ENCODE data around the gene LCP1. TPM values are rescaled to one million over a fixed set of nuclear protein-coding genes. Genes with fewer than 3 reads are reported as not detected.
"Not testable (repeated sequence)": the region's sequence is repeated elsewhere in the genome, so short reads cannot be mapped to it uniquely, and the experiment has no call there.

The LCP1 gene
- total and polyA plus RNA-seq, 2 donors, result 181 to 596 TPM

DNA sequence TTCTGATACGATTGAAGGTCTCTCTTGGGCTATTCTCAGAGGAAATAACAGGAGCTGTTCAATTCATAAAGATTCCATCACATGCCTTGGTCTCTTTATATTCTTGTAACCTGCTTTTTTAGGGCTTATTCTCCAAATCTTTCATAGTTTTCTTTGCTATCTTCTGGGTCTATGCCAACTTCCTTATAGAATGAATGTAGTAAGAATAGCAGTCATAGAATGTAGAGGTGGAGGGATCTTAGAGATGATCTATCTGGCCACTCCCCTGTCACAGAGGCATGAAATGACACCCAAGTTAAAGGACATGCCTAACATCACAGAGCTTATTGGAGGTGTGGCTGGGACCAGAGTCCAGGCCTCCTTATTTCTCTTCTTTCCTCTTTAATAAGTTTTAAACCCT lies 13.2 kb downstream of the LCP1 start:
- peak overlapping the region in 1 of 2 donors; percentile 73 for H3K27ac ChIP-seq (ENCODE audit: low read depth in 1 of 2, low read length in 1 of 2)
- H3K27me3 ChIP-seq (ENCODE audit: control insufficient read depth in 2 of 2, insufficient read depth in 1 of 2, low read length in 1 of 2), result no peaks in the 10 kb centered on the region
- H3K4me3 ChIP-seq (ENCODE audit: low read length in 2 of 2), result no peak overlapping the region
- H3K4me1 ChIP-seq (ENCODE audit: control insufficient read depth in 2 of 2, insufficient read depth in 2 of 2, low read length in 2 of 2), result peaks cover 61 to 73% of the 10 kb centered on the region in 2 donors
- no peaks in the 10 kb centered on the region for H3K9me3 ChIP-seq (ENCODE audit: control insufficient read depth in 2 of 2, insufficient read depth in 1 of 2, low read length in 1 of 2)
- peaks cover 11 to 58% of the 10 kb centered on the region in 2 donors for H3K36me3 ChIP-seq (ENCODE audit: control insufficient read depth in 2 of 2, insufficient read depth in 2 of 2, low read length in 1 of 2)
- 55% methylated on average over 1 of the region's 1 CpG for WGBS
- DNase-seq (ENCODE audit: low read depth in 6 of 9, low spot score in 9 of 9), result no peak

DNA sequence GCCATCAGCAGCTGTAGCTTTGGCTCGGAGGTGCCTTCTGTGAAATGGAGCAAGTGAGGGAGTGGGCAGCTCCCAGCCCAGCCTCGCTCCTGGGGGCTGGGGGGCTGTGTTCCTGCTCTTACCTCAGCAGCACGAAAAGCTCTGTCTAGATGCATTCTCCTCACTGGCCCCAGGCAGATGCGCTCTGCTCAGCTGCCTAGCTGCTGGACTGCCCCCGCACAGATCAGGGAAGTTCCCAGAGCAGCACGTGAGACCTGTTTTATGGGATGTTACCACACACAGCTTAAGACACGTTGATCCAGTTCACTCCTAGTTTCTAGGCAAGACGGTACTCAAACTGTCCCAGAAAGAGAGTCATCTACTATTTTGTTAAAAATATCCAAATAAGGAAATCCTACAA lies 13.6 kb downstream of the LCP1 start:
- H3K4me3 ChIP-seq (ENCODE audit: low read length in 2 of 2), result no peak overlapping the region
- peaks cover 59 to 70% of the 10 kb centered on the region in 2 donors for H3K4me1 ChIP-seq (ENCODE audit: control insufficient read depth in 2 of 2, insufficient read depth in 2 of 2, low read length in 2 of 2)
- no peaks in the 10 kb centered on the region for H3K27me3 ChIP-seq (ENCODE audit: control insufficient read depth in 2 of 2, insufficient read depth in 1 of 2, low read length in 1 of 2)
- H3K9me3 ChIP-seq (ENCODE audit: control insufficient read depth in 2 of 2, insufficient read depth in 1 of 2, low read length in 1 of 2), result no peaks in the 10 kb centered on the region
- peaks cover 11 to 57% of the 10 kb centered on the region in 2 donors for H3K36me3 ChIP-seq (ENCODE audit: control insufficient read depth in 2 of 2, insufficient read depth in 2 of 2, low read length in 1 of 2)
- 54% methylated on average over 8 of the region's 8 CpGs for WGBS
- no peak for DNase-seq (ENCODE audit: low read depth in 6 of 9, low spot score in 9 of 9)
- H3K27ac ChIP-seq (ENCODE audit: low read depth in 1 of 2, low read length in 1 of 2), result peak overlapping the region; percentile 46 to 73

DNA sequence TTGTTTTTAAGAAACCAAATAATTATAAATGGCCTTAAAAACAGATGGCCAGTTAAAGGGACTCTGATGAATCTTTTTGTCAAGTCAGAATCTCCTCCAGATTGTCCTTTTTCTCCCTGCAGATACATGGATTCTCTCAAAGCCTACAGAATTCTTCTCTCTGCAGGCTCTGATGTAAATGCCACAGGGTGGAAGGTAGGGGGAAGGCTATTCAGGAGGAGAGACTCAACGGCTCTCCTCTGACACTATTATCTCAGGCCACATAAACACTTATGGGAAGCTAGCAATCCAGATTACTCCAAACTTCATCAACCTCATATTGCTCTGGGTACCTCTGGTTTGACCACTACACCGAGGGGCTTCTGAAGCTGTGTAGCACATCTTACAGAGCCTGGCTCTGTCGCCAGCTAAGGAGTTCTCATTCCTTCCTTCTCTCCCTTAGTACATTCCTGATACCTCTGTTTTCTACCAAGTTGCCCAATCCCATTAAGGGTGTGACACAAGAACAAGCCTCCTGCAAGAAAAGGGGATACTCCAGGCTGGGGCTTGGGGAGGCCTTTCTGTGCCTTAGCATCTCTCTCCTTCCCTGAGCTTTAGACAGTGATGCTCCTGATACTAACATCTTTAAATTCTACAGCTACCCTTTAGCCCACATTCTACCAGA lies 14.9 kb downstream of the LCP1 start:
- WGBS, result 81% methylated on average over 3 of the region's 3 CpGs
- no peak for DNase-seq (ENCODE audit: low read depth in 6 of 9, low spot score in 9 of 9)
- H3K9me3 ChIP-seq (ENCODE audit: control insufficient read depth in 2 of 2, insufficient read depth in 1 of 2, low read length in 1 of 2), result peaks cover 0 to 2% of the 10 kb centered on the region in 2 donors
- H3K27me3 ChIP-seq (ENCODE audit: control insufficient read depth in 2 of 2, insufficient read depth in 1 of 2, low read length in 1 of 2), result no peaks in the 10 kb centered on the region
- H3K4me3 ChIP-seq (ENCODE audit: low read length in 2 of 2), result no peak overlapping the region
- peaks cover 11 to 54% of the 10 kb centered on the region in 2 donors for H3K36me3 ChIP-seq (ENCODE audit: control insufficient read depth in 2 of 2, insufficient read depth in 2 of 2, low read length in 1 of 2)
- H3K4me1 ChIP-seq (ENCODE audit: control insufficient read depth in 2 of 2, insufficient read depth in 2 of 2, low read length in 2 of 2), result peaks cover 51 to 61% of the 10 kb centered on the region in 2 donors
- peak overlapping the region; percentile 12 to 20 for H3K27ac ChIP-seq (ENCODE audit: low read depth in 1 of 2, low read length in 1 of 2)

DNA sequence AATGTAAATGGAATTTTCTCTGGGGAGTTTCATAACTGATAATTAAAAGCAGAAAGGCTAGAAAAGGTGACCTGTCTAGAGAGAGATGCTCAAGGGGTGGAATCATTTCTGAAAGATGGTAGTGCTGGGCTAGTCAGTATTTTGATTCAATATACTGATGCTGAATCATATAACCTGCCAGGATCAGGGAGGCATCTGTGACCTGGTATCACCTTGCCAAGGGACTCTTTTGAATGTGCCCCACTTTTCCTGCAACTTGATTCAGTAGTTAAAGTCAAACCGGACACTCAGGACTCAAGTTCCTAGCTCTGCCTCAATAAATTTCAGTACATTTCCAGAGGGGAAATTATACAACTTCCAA lies 15.8 kb downstream of the LCP1 start:
- no peaks in the 10 kb centered on the region for H3K27me3 ChIP-seq (ENCODE audit: control insufficient read depth in 2 of 2, insufficient read depth in 1 of 2, low read length in 1 of 2)
- H3K4me3 ChIP-seq (ENCODE audit: low read length in 2 of 2), result no peak overlapping the region
- no peak for DNase-seq (ENCODE audit: low read depth in 6 of 9, low spot score in 9 of 9)
- H3K27ac ChIP-seq (ENCODE audit: low read depth in 1 of 2, low read length in 1 of 2), result peak overlapping the region in 1 of 2 donors; percentile 13
- H3K4me1 ChIP-seq (ENCODE audit: control insufficient read depth in 2 of 2, insufficient read depth in 2 of 2, low read length in 2 of 2), result peaks cover 43 to 55% of the 10 kb centered on the region in 2 donors
- WGBS, result 84% methylated on average over 1 of the region's 1 CpG
- H3K9me3 ChIP-seq (ENCODE audit: control insufficient read depth in 2 of 2, insufficient read depth in 1 of 2, low read length in 1 of 2), result peaks cover 0 to 2% of the 10 kb centered on the region in 2 donors
- peaks cover 11 to 49% of the 10 kb centered on the region in 2 donors for H3K36me3 ChIP-seq (ENCODE audit: control insufficient read depth in 2 of 2, insufficient read depth in 2 of 2, low read length in 1 of 2)

DNA sequence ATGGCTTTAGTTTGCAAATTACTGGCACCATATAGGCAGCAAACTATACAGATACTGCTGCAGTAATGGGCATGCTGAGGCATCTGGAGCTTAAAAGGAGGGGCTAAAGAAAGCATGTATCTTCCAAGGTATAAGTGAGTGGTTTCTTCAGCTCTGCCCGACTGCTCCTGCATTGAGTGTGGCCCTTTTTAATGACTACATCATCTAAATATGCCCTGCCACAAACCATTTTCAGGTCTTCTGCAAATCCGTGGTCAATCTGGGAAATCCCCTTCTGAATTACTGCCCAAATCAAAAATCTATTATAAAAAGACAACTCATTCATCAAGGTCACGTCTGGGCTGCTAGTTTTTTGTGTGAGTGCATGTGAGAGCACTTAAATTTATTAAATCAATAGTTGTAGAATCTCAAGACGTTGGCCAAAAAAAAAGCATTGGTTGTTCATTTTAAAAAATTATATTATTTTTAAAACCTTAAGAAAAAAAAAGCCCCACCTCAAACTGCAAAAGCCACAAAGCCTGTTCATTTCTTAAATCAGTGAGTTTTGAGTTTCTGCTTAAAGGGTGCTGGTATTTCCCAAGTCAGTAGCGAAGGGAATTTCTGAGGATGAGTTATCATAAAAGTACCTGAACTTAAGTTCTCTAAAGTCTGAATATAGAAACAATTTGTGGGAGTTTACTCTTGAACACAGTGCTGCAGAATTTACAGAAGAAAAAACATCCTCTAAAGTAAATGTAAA lies 16.3 kb downstream of the LCP1 start:
- DNase-seq (ENCODE audit: low read depth in 6 of 9, low spot score in 9 of 9), result no peak
- H3K9me3 ChIP-seq (ENCODE audit: control insufficient read depth in 2 of 2, insufficient read depth in 1 of 2, low read length in 1 of 2), result peaks cover 0 to 2% of the 10 kb centered on the region in 2 donors
- H3K27ac ChIP-seq (ENCODE audit: low read depth in 1 of 2, low read length in 1 of 2), result peak overlapping the region in 1 of 2 donors; percentile 33
- peaks cover 40 to 52% of the 10 kb centered on the region in 2 donors for H3K4me1 ChIP-seq (ENCODE audit: control insufficient read depth in 2 of 2, insufficient read depth in 2 of 2, low read length in 2 of 2)
- no peaks in the 10 kb centered on the region for H3K27me3 ChIP-seq (ENCODE audit: control insufficient read depth in 2 of 2, insufficient read depth in 1 of 2, low read length in 1 of 2)
- WGBS, result 56% methylated on average over 5 of the region's 5 CpGs
- no peak overlapping the region for H3K4me3 ChIP-seq (ENCODE audit: low read length in 2 of 2)
- peaks cover 11 to 48% of the 10 kb centered on the region in 2 donors for H3K36me3 ChIP-seq (ENCODE audit: control insufficient read depth in 2 of 2, insufficient read depth in 2 of 2, low read length in 1 of 2)

DNA sequence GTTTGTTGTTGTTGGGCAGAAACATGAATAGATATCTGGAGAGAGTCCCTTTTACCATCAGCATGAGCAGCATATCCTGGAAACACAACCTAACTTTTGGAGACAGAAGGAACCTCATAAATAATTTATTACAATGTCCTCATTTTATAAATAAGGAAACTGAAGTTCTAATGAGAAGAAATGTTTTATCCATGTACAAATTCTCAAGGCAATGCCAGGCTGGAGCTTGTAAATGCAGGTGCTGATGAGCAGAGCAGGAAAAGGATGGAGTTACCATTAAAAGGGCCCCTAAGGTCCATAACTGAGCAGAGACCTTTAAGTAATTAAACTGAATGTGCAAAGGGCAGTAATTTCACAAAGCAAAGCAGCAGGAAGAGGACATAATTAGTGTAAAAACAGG lies 17.3 kb downstream of the LCP1 start:
- H3K27me3 ChIP-seq (ENCODE audit: control insufficient read depth in 2 of 2, insufficient read depth in 1 of 2, low read length in 1 of 2), result no peaks in the 10 kb centered on the region
- H3K9me3 ChIP-seq (ENCODE audit: control insufficient read depth in 2 of 2, insufficient read depth in 1 of 2, low read length in 1 of 2), result peaks cover 0 to 2% of the 10 kb centered on the region in 2 donors
- DNase-seq (ENCODE audit: low read depth in 6 of 9, low spot score in 9 of 9), result no peak
- peaks cover 31 to 52% of the 10 kb centered on the region in 2 donors for H3K4me1 ChIP-seq (ENCODE audit: control insufficient read depth in 2 of 2, insufficient read depth in 2 of 2, low read length in 2 of 2)
- H3K36me3 ChIP-seq (ENCODE audit: control insufficient read depth in 2 of 2, insufficient read depth in 2 of 2, low read length in 1 of 2), result peaks cover 7 to 44% of the 10 kb centered on the region in 2 donors
- no peak overlapping the region for H3K27ac ChIP-seq (ENCODE audit: low read depth in 1 of 2, low read length in 1 of 2)
- H3K4me3 ChIP-seq (ENCODE audit: low read length in 2 of 2), result no peak overlapping the region

DNA sequence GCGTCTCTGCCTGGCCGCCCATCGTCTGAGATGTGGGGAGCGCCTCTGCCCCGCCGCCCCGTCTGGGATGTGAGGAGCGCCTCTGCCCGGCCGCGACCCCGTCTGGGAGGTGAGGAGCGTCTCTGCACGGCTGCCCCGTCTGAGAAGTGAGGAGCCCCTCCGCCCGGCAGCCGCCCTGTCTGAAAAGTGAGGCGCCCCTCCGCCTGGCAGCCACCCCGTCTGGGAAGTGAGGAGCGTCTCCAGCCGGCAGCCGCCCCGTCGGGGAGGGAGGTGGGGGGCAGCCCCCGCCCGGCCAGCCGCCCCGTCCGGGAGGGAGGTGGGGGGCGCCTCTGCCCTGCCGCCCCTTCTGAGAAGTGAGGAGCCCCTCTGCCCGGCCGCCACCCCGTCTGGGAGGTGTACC lies 19.2 kb downstream of the LCP1 start:
- Histone ChIP-seq H3K4me1 (ENCODE audit: control insufficient read depth in 2 of 2, insufficient read depth in 2 of 2, low read length in 2 of 2) (peaks cover 14 to 36% of the 10 kb centered on the region in 2 donors), H3K36me3 (ENCODE audit: control insufficient read depth in 2 of 2, insufficient read depth in 2 of 2, low read length in 1 of 2) (peaks cover 11 to 50% of the 10 kb centered on the region in 2 donors)
- H3K4me3 ChIP-seq (ENCODE audit: low read length in 2 of 2); H3K9me3 ChIP-seq (ENCODE audit: control insufficient read depth in 2 of 2, insufficient read depth in 1 of 2, low read length in 1 of 2); H3K27me3 ChIP-seq (ENCODE audit: control insufficient read depth in 2 of 2, insufficient read depth in 1 of 2, low read length in 1 of 2); H3K27ac ChIP-seq (ENCODE audit: low read depth in 1 of 2, low read length in 1 of 2); DNase-seq (ENCODE audit: low read depth in 6 of 9, low spot score in 9 of 9): not testable (repeated sequence)
- 98% methylated on average over 36 of the region's 36 CpGs for WGBS

DNA sequence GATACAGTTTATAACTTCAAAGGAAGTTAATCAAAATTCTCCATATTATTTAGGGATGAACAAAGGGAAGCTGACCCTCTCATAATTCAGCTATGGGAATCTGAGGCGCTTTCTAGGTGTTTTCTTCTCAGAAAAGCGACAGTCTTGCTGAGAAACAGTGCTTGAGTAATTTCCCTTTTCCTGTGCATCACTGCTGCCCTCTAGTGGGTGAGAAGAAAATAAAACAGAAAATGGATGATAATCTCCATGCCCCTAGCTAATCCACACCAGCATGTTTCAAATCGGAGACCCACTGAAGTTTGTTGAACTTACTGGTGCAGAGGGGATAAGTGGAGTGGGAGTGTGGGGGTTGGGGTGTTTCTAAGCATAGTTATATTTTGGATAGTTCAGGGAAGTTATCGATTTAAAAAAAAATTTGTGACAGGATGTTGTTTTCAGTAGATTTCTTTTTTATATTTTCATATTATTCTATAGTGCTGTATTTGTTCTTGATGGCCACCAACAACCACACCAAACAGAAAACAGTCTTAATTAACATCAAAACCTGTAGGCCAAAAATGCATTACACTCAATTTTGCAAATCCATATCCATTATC lies 21.4 kb downstream of the LCP1 start:
- Histone ChIP-seq H3K4me1 (ENCODE audit: control insufficient read depth in 2 of 2, insufficient read depth in 2 of 2, low read length in 2 of 2) (peaks cover 6 to 24% of the 10 kb centered on the region in 2 donors), H3K27me3 (ENCODE audit: control insufficient read depth in 2 of 2, insufficient read depth in 1 of 2, low read length in 1 of 2) (no peaks in the 10 kb centered on the region), H3K27ac (ENCODE audit: low read depth in 1 of 2, low read length in 1 of 2) (peak overlapping the region in 1 of 2 donors; percentile 65), H3K4me3 (ENCODE audit: low read length in 2 of 2) (no peak overlapping the region), H3K36me3 (ENCODE audit: control insufficient read depth in 2 of 2, insufficient read depth in 2 of 2, low read length in 1 of 2) (peaks cover 19 to 52% of the 10 kb centered on the region in 2 donors), H3K9me3 (ENCODE audit: control insufficient read depth in 2 of 2, insufficient read depth in 1 of 2, low read length in 1 of 2) (peaks cover 0 to 2% of the 10 kb centered on the region in 2 donors)
- WGBS, result 18% methylated on average over 4 of the region's 4 CpGs
- peak in 5 of 9 donors; percentile 71 to 90 (median 82) for DNase-seq (ENCODE audit: low read depth in 6 of 9, low spot score in 9 of 9)

DNA sequence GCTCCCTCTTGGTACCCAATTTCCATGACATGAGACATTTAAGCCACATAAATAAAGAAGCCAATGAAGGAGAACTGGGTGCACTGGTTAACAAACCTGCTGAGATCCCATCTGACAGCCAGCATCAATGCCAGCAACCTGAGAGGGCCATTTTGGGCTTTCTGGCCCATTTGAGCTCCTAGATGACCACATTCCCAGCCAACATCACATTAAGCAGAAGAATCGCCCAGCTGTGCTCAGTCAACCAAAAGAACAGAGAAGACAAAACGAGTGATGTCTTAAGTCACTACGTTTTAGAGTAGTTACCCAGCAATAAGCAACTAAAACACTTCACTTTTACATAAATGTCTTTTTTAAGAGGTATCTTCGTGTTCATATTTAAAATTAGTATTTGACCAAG lies 21.9 kb downstream of the LCP1 start:
- peak overlapping the region in 1 of 2 donors; percentile 65 for H3K27ac ChIP-seq (ENCODE audit: low read depth in 1 of 2, low read length in 1 of 2)
- H3K36me3 ChIP-seq (ENCODE audit: control insufficient read depth in 2 of 2, insufficient read depth in 2 of 2, low read length in 1 of 2), result peaks cover 23 to 54% of the 10 kb centered on the region in 2 donors
- H3K4me3 ChIP-seq (ENCODE audit: low read length in 2 of 2), result no peak overlapping the region
- H3K4me1 ChIP-seq (ENCODE audit: control insufficient read depth in 2 of 2, insufficient read depth in 2 of 2, low read length in 2 of 2), result peaks cover 6 to 20% of the 10 kb centered on the region in 2 donors
- H3K27me3 ChIP-seq (ENCODE audit: control insufficient read depth in 2 of 2, insufficient read depth in 1 of 2, low read length in 1 of 2), result no peaks in the 10 kb centered on the region
- peaks cover 0 to 2% of the 10 kb centered on the region in 2 donors for H3K9me3 ChIP-seq (ENCODE audit: control insufficient read depth in 2 of 2, insufficient read depth in 1 of 2, low read length in 1 of 2)
- 86% methylated on average over 4 of the region's 4 CpGs for WGBS
- DNase-seq (ENCODE audit: low read depth in 6 of 9, low spot score in 9 of 9), result no peak

Data from thymus (tissue), 11 donors.